ENCODE results near the gene ABLIM1.

Gene ABLIM1

DNA sequence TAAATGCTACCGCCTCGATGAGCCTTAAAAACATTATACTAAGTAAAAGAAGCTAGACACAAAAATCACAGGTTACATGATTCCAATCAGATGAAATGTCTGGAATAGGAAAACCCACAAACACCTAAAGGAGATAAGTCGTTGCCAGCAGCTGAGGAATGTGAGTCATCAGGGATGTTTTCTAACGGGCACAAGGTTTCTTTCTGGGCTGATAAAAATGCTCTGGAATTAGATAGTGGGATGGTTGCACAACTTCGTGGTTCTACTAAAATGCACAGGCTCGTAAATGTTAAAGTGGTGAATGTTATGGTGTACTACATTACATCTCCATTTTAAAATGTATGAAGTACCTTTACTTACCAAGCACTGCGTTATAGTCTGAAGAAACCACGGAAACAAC, 9.7 kb downstream of the ABLIM1 start:
- no peak for DNase-seq (ENCODE audit: low read depth in 1 of 2, low spot score in 1 of 2)

DNA sequence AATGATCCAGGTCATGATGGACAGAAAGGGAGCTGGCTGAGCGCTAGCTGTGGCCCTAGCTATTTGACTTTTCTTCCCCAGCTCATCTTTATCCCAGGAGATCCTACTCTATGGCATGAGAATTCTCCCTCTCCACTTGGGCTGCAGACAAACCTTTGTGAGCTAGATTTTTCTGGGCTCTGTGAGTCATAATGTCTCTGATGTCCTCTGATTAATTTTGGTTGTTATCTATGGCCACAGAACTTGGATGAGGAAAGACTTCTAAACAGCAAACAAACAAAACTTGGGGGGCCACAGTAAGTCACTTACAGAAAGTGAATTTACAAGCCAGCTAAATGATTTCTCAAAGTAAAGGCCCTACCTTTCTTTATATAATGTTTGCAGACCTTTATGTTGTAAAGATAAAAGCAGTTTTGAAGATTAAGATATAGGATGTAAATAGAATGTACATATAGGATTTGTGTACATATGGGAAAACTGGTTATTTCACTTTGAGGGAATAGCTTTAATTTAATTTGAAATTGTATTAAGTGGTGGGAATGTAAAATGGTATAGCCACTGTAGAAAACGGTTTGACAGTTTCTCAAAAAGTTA, 10.4 kb downstream of the ABLIM1 start:
- no peak for DNase-seq (ENCODE audit: low read depth in 1 of 2, low spot score in 1 of 2)

DNA sequence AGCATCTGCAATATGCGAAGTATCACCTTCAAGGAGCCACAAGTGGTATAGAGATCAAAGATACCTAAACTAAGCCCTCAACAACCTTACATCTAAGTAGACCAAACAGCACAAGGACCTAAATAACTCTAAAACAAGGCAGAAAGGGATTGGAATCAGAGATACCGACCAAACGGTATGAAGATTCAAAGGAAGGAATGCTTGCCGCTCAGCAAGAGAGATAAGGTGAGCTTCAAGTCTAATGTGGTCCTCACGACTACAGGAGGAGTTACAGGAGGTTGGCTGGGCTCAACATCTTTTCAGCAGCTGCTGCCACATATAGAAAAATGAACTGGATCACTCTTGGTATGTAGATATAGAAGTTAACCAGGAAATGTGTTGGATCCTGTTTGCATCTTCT, 11.6 kb downstream of the ABLIM1 start:
- no peak for DNase-seq (ENCODE audit: low read depth in 1 of 2, low spot score in 1 of 2)

DNA sequence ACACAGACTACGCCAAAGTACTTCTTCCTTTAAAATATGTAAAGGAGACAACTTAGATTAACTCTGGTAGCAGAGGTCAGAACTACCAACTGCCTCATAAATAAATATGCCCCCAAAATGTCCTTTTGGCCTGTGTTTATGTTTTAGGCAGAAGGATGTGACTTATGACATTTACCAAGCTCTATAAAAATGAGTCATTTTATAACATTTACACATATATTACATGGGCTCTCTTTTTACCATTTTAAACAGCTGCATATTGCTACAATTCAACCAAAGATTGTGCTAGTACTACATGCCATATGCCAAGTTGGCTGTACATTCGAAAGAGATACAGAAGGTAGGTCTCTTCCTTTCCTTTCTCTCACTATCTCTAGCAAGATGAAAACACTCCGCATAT, 12.4 kb downstream of the ABLIM1 start:
- no peak for DNase-seq (ENCODE audit: low read depth in 1 of 2, low spot score in 1 of 2)

DNA sequence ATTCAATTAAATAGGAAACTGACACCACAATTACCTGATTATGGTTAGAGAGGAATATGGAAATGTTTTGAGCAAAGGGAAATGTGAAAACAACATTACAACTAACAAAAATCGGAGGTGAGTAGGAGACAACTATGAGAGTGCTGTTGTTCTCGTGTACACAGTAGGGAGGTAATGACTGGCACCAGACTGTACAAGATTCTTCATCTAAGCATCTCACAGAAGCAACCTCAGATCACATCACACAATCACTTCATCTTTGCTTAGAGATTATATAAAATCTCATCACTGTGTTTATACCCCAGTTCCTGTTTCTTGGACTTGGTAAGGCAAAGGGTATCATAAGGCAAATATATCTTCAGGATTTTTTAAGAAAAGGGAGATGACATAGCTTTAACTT, 14.9 kb downstream of the ABLIM1 start:
- no peak for DNase-seq (ENCODE audit: low read depth in 1 of 2, low spot score in 1 of 2)

DNA sequence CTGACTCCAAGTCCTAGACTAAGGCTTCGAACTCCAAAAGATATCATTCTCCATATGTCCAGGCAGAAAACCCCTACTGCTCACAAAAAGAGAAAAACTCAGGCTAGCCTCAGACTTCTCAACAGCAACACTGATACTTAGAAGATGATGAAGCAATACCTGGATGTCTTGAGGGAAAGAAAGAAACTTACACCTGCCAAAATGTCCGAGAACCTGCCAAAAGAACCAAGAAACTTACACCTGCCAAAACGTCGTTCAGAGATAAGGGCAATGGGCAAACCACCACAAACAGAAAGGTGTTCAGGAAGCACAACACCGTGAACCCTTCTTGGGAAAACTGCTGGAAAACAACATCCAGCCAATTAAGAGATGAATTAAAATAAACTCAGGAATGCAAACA, 15.3 kb downstream of the ABLIM1 start:
- DNase-seq (ENCODE audit: low read depth in 1 of 2, low spot score in 1 of 2): no peak

DNA sequence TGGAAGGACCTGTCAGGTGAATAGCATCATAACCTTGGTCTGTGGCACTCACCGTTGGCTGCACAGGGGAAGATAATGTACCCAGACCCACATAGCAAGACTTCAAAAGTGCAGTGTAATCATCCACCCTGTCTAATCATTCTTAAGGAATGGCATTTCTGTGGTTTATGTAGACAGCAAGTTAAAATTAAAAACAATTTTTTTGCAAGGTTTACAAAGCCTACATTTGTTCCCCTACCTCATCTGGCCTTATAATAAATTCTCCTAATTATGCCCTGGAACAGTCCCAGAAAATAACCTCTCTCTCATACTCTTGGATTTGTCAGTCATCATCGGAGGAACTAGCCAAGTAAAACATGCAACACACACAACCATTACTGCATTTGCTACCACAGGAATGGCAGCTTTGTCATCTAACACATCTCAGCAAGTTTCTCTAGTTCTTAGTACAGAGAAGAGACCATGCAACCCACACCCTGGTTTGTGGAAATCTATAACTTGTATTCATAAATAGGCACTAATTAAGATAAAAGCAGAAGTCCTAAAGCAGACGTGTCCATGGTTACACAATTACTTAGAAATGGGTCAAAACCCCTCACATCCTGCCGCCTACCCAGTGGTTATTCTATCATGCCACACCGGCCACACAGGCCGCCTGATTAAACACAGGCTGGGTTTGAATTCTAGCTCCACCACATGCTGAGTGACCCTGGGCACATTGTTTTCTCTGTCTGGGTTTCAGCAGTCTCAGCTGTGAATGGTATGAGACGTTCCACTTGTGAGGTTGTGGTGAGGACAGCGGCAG, 19.1 kb downstream of the ABLIM1 start:
- no peak for DNase-seq (ENCODE audit: low read depth in 1 of 2, low spot score in 1 of 2)

DNA sequence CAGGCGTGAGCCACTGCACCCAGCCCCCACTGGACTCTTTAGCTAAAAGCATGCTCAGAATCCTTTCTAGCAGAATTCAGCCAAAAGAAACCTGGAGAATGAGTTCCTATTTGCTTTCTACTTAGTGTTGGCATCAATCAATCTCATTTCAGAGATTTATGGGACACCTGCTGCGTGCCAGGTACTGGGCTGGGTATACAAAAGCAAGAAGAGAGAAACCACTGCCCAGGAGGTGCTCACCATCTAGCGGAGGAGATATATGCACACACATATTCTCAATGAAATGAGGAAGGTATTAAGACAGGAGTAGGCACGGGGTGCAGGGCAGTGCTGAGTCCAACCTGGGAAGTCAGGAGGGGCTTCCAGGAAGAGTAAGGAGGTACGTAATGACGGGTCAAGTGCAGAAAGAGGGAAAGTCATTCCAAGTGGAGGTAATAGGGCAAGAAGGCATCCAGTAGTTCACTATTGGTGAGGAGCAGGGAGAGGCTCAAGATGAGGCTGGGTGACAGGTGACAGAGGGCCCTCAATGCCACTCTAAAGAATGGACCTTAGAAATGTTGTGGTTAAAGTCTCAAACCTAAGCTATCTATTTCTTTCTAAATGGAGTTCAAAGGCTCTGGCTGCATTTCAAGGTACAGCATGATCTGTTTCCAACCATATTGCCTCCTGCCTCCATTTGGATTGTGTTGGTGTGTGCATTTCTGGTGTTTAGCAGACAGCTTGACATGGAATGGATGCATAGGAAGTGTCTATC, 22.1 kb downstream of the ABLIM1 start:
- DNase-seq (ENCODE audit: low read depth in 1 of 2, low spot score in 1 of 2): no peak

DNA sequence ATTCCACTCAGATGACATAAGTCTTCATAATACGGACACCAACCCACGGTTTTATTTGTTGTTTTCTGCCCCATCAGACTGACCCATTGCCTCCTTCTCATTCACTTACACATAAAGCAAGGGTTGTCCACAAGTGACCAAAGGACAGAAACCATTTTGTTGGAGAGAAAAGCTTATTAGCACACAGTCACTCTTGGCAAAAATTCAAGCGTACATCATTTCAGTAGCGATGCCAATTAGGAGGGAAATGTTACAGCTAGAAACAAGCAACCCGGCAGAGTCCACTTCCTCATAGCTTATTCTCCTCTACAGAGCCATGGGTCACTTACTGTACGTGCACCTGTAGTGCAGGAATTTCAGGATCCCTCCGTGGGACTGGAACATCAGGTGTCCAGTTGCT, 23.0 kb downstream of the ABLIM1 start:
- DNase-seq (ENCODE audit: low read depth in 1 of 2, low spot score in 1 of 2): no peak

DNA sequence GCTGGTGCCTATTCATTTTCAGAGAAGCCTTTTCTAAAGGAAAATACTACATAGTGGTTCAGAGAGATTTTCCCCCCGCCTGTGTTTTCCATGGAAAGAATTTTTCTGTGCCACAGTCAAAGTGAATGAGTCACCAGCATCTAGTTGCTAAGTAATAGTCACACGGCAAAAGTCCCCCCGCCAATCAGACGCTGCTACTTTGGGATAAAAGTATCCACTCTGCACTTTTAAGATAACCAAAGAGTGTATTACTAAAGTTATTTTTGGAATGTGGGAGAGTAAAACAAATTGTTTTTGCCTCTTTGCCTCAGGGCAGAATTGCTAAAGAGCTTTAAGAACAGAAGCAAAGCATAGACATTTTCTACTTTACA, 23.5 kb downstream of the ABLIM1 start:
- DNase-seq (ENCODE audit: low read depth in 1 of 2, low spot score in 1 of 2): no peak

DNA sequence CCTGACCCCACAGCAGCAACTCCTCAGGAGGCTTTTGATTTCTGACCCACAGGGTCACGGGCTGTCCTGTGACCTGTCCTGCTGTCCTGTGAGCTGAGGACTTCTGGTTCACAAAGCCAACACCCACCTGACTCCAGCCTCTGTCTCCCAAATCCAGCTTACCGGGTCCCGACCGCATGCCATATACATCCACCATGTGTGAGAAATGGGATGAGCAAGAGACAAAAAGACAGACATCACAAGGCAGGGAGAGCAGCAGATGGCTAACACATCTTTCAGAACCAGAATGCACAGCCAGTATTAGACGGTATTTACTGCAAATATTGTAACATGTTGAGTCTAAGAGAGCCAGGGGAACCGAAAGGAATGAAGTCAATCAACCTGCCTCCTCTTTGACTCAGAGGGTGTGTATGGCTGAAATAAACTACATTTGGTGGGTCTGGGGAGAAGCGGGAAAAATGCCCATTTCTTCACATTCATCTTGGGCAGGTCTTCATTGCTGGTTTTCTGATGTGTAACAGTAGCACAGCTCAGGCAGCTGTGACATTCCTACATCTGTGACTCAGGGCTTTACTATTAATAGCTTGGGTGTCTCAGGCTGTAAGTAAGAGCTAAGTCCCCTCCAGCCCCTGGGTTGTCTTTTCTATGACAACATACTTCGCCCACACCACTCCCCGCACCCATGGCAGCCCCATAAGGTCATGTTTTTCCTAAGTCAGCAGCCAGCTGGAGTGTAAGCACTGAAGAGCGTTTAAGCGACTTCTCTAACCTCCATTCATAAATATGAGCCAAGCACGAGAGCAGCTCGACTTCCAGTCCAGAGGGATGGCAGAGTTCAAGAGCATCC, 25.0 kb downstream of the ABLIM1 start:
- no peak for DNase-seq (ENCODE audit: low read depth in 1 of 2, low spot score in 1 of 2)

DNA sequence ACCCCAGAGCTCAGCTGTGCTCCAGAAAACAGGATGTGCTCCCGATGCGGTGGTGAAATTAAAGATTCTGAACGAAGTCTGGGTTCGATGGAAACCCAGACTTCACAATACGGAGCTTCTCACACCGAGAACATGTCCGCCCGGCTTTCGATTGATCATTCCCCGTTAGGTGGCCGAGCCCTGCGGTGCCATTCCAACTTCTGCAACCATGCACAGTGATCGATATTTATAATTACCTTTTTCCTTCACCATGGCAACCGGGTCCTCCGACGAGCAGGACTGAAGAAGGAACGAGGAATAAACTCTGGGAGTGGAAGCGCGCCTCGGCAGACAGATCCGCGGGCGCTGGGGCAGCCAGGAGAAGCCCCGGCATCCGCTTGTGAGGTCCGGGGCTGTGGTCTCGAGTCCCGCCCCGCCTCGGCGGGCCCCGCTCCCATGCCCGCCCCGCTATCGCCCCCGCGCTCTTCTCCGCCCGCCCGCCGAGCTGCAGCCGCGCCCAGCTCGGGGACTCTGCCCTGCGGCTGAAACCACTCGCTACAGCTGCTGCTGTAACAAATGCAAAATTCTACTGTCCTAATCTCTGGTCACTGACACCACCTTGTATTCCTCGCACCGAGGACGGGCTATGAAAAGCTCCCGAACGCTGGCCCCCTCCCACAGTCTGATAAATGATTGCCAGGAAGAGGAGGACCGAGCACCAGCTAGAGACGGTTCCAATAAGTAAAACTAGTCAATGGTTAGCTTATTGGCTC, 26.2 kb downstream of the ABLIM1 start:
- DNase-seq (ENCODE audit: low read depth in 1 of 2, low spot score in 1 of 2): peak in 1 of 2 donors; percentile 6

DNA sequence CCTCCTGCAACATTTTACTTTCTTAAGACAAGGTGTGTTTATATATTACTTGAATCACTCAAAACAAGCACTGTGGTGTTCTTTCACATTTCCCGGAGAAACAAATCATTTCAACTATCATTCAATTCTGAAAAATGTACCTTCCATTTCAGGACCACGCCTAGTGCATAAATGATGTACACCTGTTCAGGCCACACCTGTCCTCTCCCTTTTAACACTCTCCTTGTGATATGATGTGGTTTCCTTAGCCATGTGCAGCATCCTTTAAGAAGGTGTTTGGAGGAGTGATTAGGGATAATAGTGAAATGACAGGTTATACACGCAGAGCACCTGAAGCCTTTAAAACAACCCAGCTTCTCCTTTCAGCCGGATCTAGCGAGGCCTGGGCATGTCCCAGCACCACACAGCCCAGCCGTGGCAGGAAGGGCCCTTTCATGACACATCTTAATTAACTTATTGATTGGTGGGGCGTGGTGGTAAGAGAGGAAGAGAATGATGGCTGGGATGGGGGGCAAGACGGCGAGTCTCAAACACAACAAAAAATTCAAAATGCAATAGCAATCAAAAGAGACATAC, 26.9 kb downstream of the ABLIM1 start:
- DNase-seq (ENCODE audit: low read depth in 1 of 2, low spot score in 1 of 2): no peak

DNA sequence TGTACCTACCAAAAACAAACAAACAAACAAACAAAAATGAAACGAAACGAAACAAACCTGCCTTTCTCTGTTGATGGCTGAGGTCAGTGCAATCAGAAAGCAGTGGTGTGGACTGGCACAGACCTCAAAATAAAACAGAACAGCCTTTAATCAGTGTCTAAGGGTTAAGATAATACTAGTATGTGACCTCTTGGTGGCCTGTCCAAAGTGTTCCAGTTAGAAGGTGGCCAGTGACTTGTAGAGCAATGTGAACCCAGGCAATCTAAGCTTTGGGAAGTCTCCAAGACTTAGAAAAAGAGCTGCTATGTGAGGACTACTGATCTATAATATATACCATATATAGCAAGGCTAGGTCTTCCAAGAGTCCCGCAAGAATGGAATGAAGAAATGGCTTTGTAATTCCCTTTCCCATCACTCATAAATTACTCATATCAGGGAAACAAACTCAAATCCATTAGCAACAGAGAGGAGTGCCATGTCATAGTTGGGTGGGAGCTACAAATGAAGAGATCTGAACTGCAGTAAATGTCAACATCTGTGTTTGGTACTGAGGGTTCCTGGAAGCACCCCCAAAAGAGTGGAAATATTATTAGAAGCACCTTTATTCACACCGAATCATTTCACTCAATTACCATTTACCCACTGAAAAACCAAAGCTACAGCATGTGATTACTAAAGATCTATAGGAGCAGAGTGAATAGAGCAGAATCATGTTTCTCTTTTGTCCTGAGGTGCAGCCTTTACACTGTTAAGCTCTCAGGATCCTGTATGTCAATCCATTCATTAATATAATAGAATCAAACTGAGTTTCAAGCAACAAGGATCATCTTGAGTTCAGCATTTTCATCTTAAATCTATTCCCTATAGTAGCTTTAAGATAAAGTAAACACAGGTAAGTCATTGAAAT, 28.0 kb downstream of the ABLIM1 start:
- no peak for DNase-seq (ENCODE audit: low read depth in 1 of 2, low spot score in 1 of 2)

DNA sequence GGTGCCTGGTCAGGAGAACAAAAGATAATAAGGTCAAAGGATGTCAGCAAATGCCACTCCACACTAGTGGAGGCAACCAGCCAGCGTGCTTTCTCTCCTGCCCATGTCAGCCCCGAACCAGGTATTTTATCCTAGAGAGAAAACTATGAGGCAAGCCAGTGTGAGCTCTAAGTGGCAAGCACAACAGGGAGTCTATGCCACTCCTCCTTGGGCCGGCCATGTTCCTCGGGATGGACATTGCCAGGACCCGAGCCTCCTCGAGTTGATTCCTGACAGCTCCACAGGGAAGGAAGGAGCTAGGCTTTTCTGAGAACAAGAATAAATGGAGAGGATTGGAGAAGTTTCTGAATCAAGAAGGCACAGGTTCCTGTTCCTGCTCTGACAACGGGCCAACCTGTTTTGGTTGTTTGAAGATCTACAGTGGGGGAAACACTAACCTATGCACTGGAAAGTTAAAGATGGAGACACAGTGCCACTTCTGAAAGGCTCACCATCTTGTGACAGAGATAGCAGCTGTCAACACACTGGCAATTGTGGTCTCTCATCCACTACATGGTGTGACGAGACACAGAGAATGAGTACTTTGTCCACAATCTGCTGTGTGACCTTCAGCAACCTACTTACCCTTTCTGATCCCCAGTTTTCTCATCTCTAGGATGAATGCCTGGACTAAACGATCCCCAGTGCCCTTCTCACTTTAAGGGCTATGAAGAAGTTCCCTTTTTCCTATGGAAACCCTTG, 28.8 kb downstream of the ABLIM1 start:
- DNase-seq (ENCODE audit: low read depth in 1 of 2, low spot score in 1 of 2): no peak

DNA sequence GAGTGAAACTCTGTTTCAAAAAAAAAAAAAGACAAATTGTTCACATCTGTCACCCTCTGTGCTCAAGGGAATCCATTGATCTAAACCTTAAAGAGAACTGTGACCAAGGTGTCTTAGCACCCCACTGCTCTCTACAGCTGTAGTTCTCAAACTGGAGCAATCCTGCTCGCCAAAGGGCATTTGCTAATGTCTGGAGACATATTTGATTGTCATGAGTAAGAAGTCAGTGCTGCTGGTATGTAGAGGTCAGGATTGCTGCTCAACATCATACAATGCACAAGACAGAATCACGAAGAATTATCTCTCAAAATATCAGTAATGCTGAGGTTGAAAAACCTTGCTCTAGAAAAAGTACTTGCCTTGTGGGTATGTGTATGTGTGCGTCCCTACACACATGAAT, 30.0 kb downstream of the ABLIM1 start:
- DNase-seq (ENCODE audit: low read depth in 1 of 2, low spot score in 1 of 2): no peak

DNA sequence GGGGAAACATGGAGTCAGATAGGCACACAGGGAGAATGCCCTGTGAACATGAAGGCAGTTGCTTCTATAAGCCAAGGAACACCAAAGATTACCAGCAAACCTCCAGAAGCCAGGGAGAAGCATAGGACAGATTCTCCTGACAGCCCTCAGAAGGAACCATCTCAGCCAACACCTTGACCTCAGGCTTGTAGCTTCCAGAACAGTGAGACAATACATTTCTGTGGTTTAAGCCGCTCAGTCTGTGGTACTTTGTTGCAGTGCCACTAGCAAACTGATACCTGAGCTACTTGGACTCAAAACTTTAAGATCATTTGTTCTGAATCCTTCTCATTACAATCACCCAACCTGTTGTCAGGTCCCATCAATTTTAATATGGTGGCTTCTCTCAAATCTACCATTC, 31.2 kb downstream of the ABLIM1 start:
- no peak for DNase-seq (ENCODE audit: low read depth in 1 of 2, low spot score in 1 of 2)

DNA sequence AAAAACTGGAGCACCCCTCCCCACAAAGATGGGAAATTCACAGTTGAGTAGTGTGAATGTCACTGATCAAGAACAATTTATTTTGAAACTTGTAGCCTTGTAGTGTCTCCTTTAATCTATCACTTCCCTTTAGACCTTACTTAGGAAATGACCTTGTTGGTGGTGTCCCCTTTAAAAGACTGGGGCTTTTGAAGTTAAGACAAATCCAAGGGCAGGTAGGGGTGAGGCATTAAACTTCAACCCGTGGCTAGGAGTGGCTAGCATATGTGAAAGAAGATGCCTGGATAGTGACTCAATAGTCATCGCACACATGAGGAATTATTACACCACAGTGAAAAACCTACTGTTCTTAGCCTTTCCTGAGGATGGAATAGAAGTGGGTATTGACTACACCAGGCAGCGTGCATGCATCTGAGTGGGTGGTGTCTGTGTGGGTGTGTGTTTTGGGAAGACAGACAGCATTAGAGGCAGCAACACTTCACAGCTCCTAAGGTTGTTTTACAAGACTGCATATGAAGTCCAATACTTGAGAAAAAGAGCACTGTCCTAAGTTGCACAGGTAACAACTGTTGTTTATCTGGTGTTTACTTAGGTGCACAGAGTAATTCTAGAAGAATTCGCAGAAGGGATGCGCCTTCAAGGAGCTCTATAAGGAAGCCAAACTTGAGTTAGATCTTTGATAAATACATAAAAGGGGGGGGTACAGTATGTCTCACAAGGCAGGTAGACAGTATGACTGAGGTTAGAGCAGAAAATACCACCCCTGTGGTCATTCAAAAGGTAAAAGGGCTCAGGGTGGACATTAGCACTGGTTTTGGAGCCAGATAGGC, 32.9 kb downstream of the ABLIM1 start:
- no peak for DNase-seq (ENCODE audit: low read depth in 1 of 2, low spot score in 1 of 2)

Data from stimulated activated CD4-positive, alpha-beta T cell treated with anti-CD3 and anti-CD28 coated beads, Interleukin-15, amount 100 ng/mL, for 1 hour (primary cell).